A549 (cell line): Measurements from ENCODE around the gene ATP6AP1. TPM values are rescaled to one million over a fixed set of nuclear protein-coding genes. Genes with fewer than 3 reads are reported as not detected.

Experiments
- ATAC-seq, 2 experiments: fragments of 200-7000 bp in 1 of 2; fragments of >200 bp in 1 of 2; cut with Nextera tagmentation in 1 of 2; cut with Tn5 transposase in 1 of 2; 3 replicates each; pipeline versions ENCODE4 v1.8.0 to v1.9.1; 2018 to 2020; ENCODE audit warnings: mild to moderate bottlenecking in 1 of 2, moderate library complexity in 1 of 2
- CTCF ChIA-PET: fragments of 300-600 bp; sonication (Branson Sonifier 250); formaldehyde crosslinking; extraction: SDS; loops from one replicate; lab custom pipeline; 2021; ENCODE audit warnings: antibody characterized with exemption, inconsistent platforms; lab: Yijun Ruan, JAX
- POLR2A ChIA-PET: fragments of 350-600 bp; formaldehyde crosslinking; extraction: SDS; loops from one replicate; lab custom pipeline; 2021; ENCODE audit warnings: antibody characterized with exemption, inconsistent platforms; lab: Yijun Ruan, JAX
- DNase-seq, 2 experiments: peaks; one replicate each; pipeline versions ENCODE4 v3.0.0 to v3.0.0-alpha.2; 2011 to 2016; ENCODE audit warnings: low read depth in 1 of 2, low spot score in 1 of 2
- FAIRE-seq: peaks from 2 replicates; lab custom pipeline; 2011; peaks lifted over from hg19 to GRCh38; lab: Jason Lieb, UNC
- H3K27ac ChIP-seq, 2 experiments: fragments of >200 bp; sonication (Bioruptor Twin); formaldehyde crosslinking; 3 replicates each; pipeline ENCODE4 v1.5.1; 2016 to 2017
- H3K4me1 ChIP-seq: fragments of >200 bp; sonication (Bioruptor Twin); formaldehyde crosslinking; 3 replicates; pipeline ENCODE4 v1.6.1; 2016
- H3K4me2 ChIP-seq: fragments of >200 bp; sonication (Bioruptor Twin); formaldehyde crosslinking; 3 replicates; pipeline ENCODE4 v1.6.1; 2016
- H3K4me3 ChIP-seq: fragments of >200 bp; sonication (Bioruptor Twin); formaldehyde crosslinking; 3 replicates; pipeline ENCODE4 v1.5.1; 2016
- H3K9me3 ChIP-seq: fragments of >200 bp; sonication (Bioruptor Twin); formaldehyde crosslinking; 3 replicates; pipeline ENCODE4 v1.6.1; 2016
- BHLHE40 ChIP-seq: IDR thresholded peaks from 2 replicates; pipeline ENCODE4 v1.6.1; 2012; ENCODE audit warnings: low read depth, low read length, inconsistent platforms
- CBX8 ChIP-seq: fragments of 200-600 bp; sonication (generic); IDR thresholded peaks from 2 replicates; pipeline ENCODE4 v1.6.1; 2016
- CHD2 ChIP-seq: fragments of 150-350 bp; IDR thresholded peaks from 2 replicates; pipeline ENCODE4 v1.6.1; 2014; ENCODE audit warnings: low read length; ENCODE audit not compliant: partially characterized antibody
- EHMT2 ChIP-seq: fragments of 200-600 bp; sonication (generic); IDR thresholded peaks from 2 replicates; pipeline ENCODE4 v1.6.1; 2016; ENCODE audit warnings: antibody characterized with exemption, low read depth, mild to moderate bottlenecking, moderate library complexity
- ESRRA ChIP-seq: fragments of 150-350 bp; IDR thresholded peaks from 2 replicates; pipeline ENCODE4 v1.6.1; 2014; ENCODE audit warnings: mild to moderate bottlenecking, low read length, borderline replicate concordance
- FOSL2 ChIP-seq, 2 experiments: fragments of 450-650 bp in 1 of 2; fragments of >200 bp in 1 of 2; sonication (Bioruptor Twin) in 1 of 2; formaldehyde crosslinking; IDR thresholded peaks; 2 replicates each; pipeline versions ENCODE4 v1.5.0 to v1.6.1; 2016 to 2020; ENCODE audit warnings: mild to moderate bottlenecking in 1 of 2, moderate library complexity in 1 of 2
- HDAC2 ChIP-seq: fragments of 200-600 bp; sonication (generic); IDR thresholded peaks from 2 replicates; pipeline ENCODE4 v1.6.1; 2016
- HOXB5 ChIP-seq: fragments of 250-450 bp; sonication (Bioruptor Pico); IDR thresholded peaks from 2 replicates; pipeline ENCODE4 v1.5.0; 2020; ENCODE audit warnings: mild to moderate bottlenecking, moderate library complexity
- JUN ChIP-seq, 2 experiments: fragments of >200 bp; sonication (Bioruptor Twin); formaldehyde crosslinking; IDR thresholded peaks; 2 replicates in 1 of 2; 3 replicates in 1 of 2; pipeline ENCODE4 v1.6.1; 2016 to 2017
- KDM1A ChIP-seq: fragments of 200-600 bp; sonication (generic); IDR thresholded peaks from 2 replicates; pipeline ENCODE4 v1.6.1; 2016; ENCODE audit warnings: low read depth, mild to moderate bottlenecking
- KDM5A ChIP-seq: fragments of 200-600 bp; sonication (generic); IDR thresholded peaks from 2 replicates; pipeline ENCODE4 v1.6.1; 2016; ENCODE audit warnings: antibody characterized with exemption, mild to moderate bottlenecking
- MAZ ChIP-seq: fragments of 150-350 bp; IDR thresholded peaks from 2 replicates; pipeline ENCODE4 v1.6.1; 2014; ENCODE audit warnings: antibody characterized with exemption, low read depth, low read length, borderline replicate concordance
- MYC ChIP-seq: IDR thresholded peaks from 2 replicates; pipeline ENCODE4 v1.6.1; 2012; ENCODE audit warnings: mild to moderate bottlenecking, inconsistent platforms, low read length, improper control_type of control experiment, borderline replicate concordance
- NR3C1 ChIP-seq: fragments of >200 bp; sonication (Bioruptor Twin); formaldehyde crosslinking; IDR thresholded peaks from 3 replicates; pipeline ENCODE4 v1.6.1; 2017
- PHF8 ChIP-seq: fragments of 200-600 bp; sonication (generic); IDR thresholded peaks from 2 replicates; pipeline ENCODE4 v1.6.1; 2016; ENCODE audit warnings: low read depth, mild to moderate bottlenecking, antibody characterized with exemption, moderate library complexity, borderline replicate concordance
- POLR2A ChIP-seq: IDR thresholded peaks from 2 replicates; pipeline ENCODE4 v1.6.1; 2012; ENCODE audit warnings: mild to moderate bottlenecking, low read length
- RAD21 ChIP-seq, 2 experiments: fragments of >200 bp in 1 of 2; sonication (Bioruptor Twin) in 1 of 2; formaldehyde crosslinking in 1 of 2; IDR thresholded peaks in 1 of 2; conservative IDR thresholded peaks in 1 of 2; 2 replicates in 1 of 2; 3 replicates in 1 of 2; pipeline ENCODE4 v1.6.1; 2012 to 2018; ENCODE audit warnings: inconsistent platforms in 1 of 2
- RCOR1 ChIP-seq: fragments of 150-350 bp; IDR thresholded peaks from 2 replicates; pipeline ENCODE4 v1.6.1; 2014; ENCODE audit warnings: antibody characterized with exemption, low read length, low read depth
- SMC3 ChIP-seq: fragments of >200 bp; sonication (Bioruptor Twin); formaldehyde crosslinking; IDR thresholded peaks from 3 replicates; pipeline ENCODE4 v1.6.1; 2018; ENCODE audit warnings: inconsistent platforms
- SREBF2 ChIP-seq: fragments of 450-650 bp; IDR thresholded peaks from 2 replicates; pipeline ENCODE4 v1.6.1; 2014; ENCODE audit warnings: mild to moderate bottlenecking, moderate library complexity
- TFCP2L1 ChIP-seq: fragments of 250-450 bp; sonication (Bioruptor Pico); IDR thresholded peaks from 2 replicates; pipeline ENCODE4 v1.5.0; 2021; ENCODE audit warnings: mild to moderate bottlenecking
- ZNF302 ChIP-seq: fragments of 250-450 bp; sonication (Bioruptor Pico); IDR thresholded peaks from 2 replicates; pipeline ENCODE4 v1.9.0; 2021; ENCODE audit warnings: inconsistent platforms, mild to moderate bottlenecking, moderate library complexity
- WGBS: methylation state at CpG from one replicate; pipeline ENCODE4 v1.1.6; 2017; ENCODE audit errors: missing lambda C conversion rate; 5-methylcytosine and 5-hydroxymethylcytosine counted together
- polyA plus RNA-seq, 4 experiments: library from polyadenylated mRNA; depleted of rRNA in 3 of 4; stranded (reverse); fragments of >200 nt; fragmentation: RNase III in 1 of 4; extraction: RNeasy Plus Mini Kit Qiagen cat#74134 plus additional on column Dnase treatment in 1 of 4; gene quantifications; 2 replicates in 3 of 4; 3 replicates in 1 of 4; pipeline ENCODE4 v1.2.3, GENCODE V29; 2011 to 2017
- TF ChIP-seq, protein P1 (sequence below): fragments of 250-450 bp; sonication (Bioruptor Pico); IDR thresholded peaks from 2 replicates; pipeline ENCODE4 v1.5.0; 2021; ENCODE audit warnings: mild to moderate bottlenecking, moderate library complexity, borderline replicate concordance
- TF ChIP-seq, protein P2 (sequence below): fragments of 200-600 bp; sonication (generic); IDR thresholded peaks from 2 replicates; pipeline ENCODE4 v1.6.1; 2016; ENCODE audit warnings: antibody characterized with exemption, mild to moderate bottlenecking, moderate library complexity
- TF ChIP-seq, protein P3 (sequence below): fragments of 250-450 bp; sonication (Bioruptor Pico); IDR thresholded peaks from 2 replicates; pipeline ENCODE4 v1.5.0; 2020; ENCODE audit warnings: low read depth, mild to moderate bottlenecking, moderate library complexity

ATP6AP1 gene
- polyA plus RNA-seq, 2 of the 4 experiments (the other 2 are of a cell fraction) = 62.6 to 81.7 TPM

DNA sequence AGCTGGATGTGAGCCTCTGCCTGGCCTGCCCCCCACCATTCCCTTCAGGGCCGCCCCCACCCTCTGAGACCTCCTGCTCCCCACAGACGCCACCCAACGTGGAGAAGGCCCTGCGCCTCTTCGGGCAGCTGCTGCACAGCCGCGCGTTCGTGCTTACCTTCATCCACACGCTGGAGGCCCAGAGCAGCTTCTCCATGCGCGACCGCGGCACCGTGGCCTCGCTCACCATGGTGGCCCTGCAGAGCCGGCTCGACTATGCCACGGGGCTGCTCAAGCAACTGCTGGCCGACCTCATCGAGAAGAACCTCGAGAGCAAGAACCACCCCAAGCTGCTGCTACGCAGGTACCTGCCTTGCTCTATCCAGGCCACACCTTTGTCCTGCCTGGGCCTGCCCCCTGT, 39.7 kb downstream of the ATP6AP1 start:
- no peak for ATAC-seq
- POLR2A ChIA-PET = no interaction called here
- WGBS = 99% methylated on average over 10 of the region's 23 CpGs

DNA sequence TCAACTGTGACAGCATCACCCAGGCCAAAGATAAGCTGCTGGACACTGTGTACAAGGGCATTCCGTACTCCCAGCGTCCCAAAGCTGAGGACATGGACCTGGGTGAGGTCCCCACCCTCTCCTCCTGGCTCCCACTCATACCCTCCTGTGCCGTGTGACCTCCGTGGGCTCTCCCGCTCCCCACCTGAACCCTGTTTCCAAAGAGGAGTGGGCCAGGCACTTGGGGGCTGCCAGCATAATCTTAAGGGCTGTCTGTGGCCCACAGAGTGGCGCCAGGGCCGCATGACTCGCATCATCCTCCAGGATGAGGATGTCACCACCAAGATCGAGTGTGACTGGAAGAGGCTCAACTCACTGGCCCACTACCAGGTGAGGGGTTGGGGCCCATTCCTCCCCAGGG, 40.6 kb downstream of the ATP6AP1 start:
- Histone ChIP-seq H3K4me1 (no peaks in the 10 kb centered on the region), H3K4me2 (no peak overlapping the region), H3K4me3 (no peak overlapping the region), H3K27ac (no peak overlapping the region), H3K9me3 (no peaks in the 10 kb centered on the region)
- TF ChIP-seq TFCP2L1 (CRISPR knock-in tag) (no peak), CBX8 (no peak), HDAC2 (no peak), HOXB5 (no peak), JUN (IDR thresholded peaks at IDR 0.05) (no peak)
- ChIA-PET POLR2A (no interaction called here), CTCF (no interaction called here)
- DNase-seq (no peak), ATAC-seq (no peak), FAIRE-seq (no peak)
- 92% methylated on average over 4 of the region's 9 CpGs for WGBS

More for the DNA sequence above, 39.7 kb downstream of the ATP6AP1 start:
- H3K4me2 ChIP-seq = no peak overlapping the region
- H3K27ac ChIP-seq = no peak overlapping the region
- CTCF ChIA-PET = no interaction called here
- FAIRE-seq = no peak
- no peak for TF ChIP-seq RAD21 (conservative IDR thresholded peaks at IDR 0.05 in 1 of 2, IDR thresholded peaks at IDR 0.05 in 1 of 2)
- TF ChIP-seq, protein P1, sequence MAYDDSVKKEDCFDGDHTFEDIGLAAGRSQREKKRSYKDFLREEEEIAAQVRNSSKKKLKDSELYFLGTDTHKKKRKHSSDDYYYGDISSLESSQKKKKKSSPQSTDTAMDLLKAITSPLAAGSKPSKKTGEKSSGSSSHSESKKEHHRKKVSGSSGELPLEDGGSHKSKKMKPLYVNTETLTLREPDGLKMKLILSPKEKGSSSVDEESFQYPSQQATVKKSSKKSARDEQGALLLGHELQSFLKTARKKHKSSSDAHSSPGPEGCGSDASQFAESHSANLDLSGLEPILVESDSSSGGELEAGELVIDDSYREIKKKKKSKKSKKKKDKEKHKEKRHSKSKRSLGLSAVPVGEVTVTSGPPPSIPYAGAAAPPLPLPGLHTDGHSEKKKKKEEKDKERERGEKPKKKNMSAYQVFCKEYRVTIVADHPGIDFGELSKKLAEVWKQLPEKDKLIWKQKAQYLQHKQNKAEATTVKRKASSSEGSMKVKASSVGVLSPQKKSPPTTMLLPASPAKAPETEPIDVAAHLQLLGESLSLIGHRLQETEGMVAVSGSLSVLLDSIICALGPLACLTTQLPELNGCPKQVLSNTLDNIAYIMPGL (CRISPR knock-in tag) = no peak
- TF ChIP-seq, protein P2, sequence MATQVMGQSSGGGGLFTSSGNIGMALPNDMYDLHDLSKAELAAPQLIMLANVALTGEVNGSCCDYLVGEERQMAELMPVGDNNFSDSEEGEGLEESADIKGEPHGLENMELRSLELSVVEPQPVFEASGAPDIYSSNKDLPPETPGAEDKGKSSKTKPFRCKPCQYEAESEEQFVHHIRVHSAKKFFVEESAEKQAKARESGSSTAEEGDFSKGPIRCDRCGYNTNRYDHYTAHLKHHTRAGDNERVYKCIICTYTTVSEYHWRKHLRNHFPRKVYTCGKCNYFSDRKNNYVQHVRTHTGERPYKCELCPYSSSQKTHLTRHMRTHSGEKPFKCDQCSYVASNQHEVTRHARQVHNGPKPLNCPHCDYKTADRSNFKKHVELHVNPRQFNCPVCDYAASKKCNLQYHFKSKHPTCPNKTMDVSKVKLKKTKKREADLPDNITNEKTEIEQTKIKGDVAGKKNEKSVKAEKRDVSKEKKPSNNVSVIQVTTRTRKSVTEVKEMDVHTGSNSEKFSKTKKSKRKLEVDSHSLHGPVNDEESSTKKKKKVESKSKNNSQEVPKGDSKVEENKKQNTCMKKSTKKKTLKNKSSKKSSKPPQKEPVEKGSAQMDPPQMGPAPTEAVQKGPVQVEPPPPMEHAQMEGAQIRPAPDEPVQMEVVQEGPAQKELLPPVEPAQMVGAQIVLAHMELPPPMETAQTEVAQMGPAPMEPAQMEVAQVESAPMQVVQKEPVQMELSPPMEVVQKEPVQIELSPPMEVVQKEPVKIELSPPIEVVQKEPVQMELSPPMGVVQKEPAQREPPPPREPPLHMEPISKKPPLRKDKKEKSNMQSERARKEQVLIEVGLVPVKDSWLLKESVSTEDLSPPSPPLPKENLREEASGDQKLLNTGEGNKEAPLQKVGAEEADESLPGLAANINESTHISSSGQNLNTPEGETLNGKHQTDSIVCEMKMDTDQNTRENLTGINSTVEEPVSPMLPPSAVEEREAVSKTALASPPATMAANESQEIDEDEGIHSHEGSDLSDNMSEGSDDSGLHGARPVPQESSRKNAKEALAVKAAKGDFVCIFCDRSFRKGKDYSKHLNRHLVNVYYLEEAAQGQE = no peak
- H3K9me3 ChIP-seq = no peaks in the 10 kb centered on the region
- DNase-seq = no peak
- no peak overlapping the region for H3K4me3 ChIP-seq
- no peaks in the 10 kb centered on the region for H3K4me1 ChIP-seq

DNA sequence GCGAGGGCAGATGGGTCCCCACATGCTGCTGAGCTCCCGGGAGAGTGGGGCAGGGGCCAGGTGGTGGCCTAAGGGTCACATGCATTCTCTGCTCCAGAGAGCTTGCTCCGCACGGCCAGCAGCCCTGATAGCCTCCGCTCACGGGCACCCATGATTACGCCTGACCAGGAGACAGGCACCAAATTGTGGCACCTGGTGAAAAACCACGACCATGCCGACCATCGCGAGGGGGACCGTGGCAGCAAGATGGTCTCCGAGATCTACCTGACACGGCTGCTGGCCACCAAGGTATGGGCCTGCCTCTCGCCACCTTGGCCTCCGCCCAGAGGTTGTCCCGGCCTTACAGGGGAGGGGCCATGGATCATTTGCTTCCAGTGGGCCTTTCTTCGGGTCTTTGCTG, 41.4 kb downstream of the ATP6AP1 start:
- 92% methylated on average over 14 of the region's 18 CpGs for WGBS
- TF ChIP-seq RAD21 (conservative IDR thresholded peaks at IDR 0.05 in 1 of 2, IDR thresholded peaks at IDR 0.05 in 1 of 2) = no peak
- TF ChIP-seq KDM5A = no peak
- TF ChIP-seq MYC = no peak
- TF ChIP-seq CBX8 = no peak
- no peak for TF ChIP-seq SMC3
- TF ChIP-seq PHF8 = no peak
- no peak for TF ChIP-seq FOSL2 (IDR thresholded peaks at IDR 0.05)
- TF ChIP-seq FOSL2 (CRISPR knock-in tag; IDR thresholded peaks at IDR 0.05) = no peak
- TF ChIP-seq CHD2 = no peak
- no peak for TF ChIP-seq RCOR1
- TF ChIP-seq NR3C1 = no peak
- no peak for TF ChIP-seq KDM1A
- no peak for TF ChIP-seq EHMT2
- no peak for TF ChIP-seq ESRRA
- TF ChIP-seq POLR2A = no peak
- no peak for TF ChIP-seq MAZ
- no peak for TF ChIP-seq SREBF2
- TF ChIP-seq BHLHE40 = no peak
- TF ChIP-seq, protein P3, sequence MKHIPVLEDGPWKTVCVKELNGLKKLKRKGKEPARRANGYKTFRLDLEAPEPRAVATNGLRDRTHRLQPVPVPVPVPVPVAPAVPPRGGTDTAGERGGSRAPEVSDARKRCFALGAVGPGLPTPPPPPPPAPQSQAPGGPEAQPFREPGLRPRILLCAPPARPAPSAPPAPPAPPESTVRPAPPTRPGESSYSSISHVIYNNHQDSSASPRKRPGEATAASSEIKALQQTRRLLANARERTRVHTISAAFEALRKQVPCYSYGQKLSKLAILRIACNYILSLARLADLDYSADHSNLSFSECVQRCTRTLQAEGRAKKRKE (CRISPR knock-in tag) = no peak
- TF ChIP-seq, protein P1 (CRISPR knock-in tag) = no peak
- no peak for TF ChIP-seq ZNF302
- FAIRE-seq = no peak
- Histone ChIP-seq H3K9me3 (no peaks in the 10 kb centered on the region), H3K27ac (no peak overlapping the region), H3K4me2 (no peak overlapping the region), H3K4me1 (no peaks in the 10 kb centered on the region), H3K4me3 (no peak overlapping the region)
- POLR2A ChIA-PET = no interaction called here
- ATAC-seq = no peak
- DNase-seq = no peak
- CTCF ChIA-PET = no interaction called here
